OCI-LY1 (cell line): ENCODE measurements around the gene GIMD1.

Source experiments
- CTCF ChIP-seq: fragments of 200-600 bp; sonication (generic), shearing (Covaris generic); IDR thresholded peaks from 2 replicates; pipeline ENCODE4 v1.5.1; 2017; ENCODE audit warnings: mild to moderate bottlenecking, antibody characterized with exemption, low read length, moderate library complexity, mixed read lengths
- EZH2 ChIP-seq: fragments of 200-600 bp; sonication (generic), shearing (Covaris generic); IDR thresholded peaks from 2 replicates; pipeline ENCODE4 v1.8.0; 2017; ENCODE audit warnings: borderline replicate concordance, mixed run types, mild to moderate bottlenecking, antibody characterized with exemption, low read length, moderate library complexity, mixed read lengths

GRCh38 chr4:106409901-106410889 is 41.6 kb upstream of the GIMD1 start:
- TF ChIP-seq CTCF = no peak
- no peak for TF ChIP-seq EZH2
